ENCODE results near the gene DENND2C. TPM values are rescaled to one million over a fixed set of nuclear protein-coding genes. Genes with fewer than 3 reads are reported as not detected.

DENND2C gene
- total RNA-seq, 1 experiment from 2014 or later: 3.6 TPM

DNA sequence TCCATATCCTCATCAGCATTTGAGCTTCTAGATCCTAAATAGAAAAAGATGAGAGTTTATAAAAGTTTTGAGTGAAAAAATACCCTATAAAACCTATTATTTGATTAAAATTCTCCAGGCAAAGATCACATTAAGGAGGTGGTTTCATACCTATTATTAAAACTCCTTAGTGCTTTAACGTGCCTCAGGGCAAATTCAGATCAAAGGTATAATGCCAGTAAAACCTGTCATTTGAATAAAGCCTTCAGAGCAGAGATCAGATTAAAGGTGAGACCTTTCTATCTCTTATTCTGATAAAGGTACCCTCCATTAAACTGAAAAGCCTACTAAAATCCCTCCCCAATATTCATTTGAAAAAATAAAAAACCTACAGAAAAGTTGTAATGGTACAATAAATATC, 124.5 kb downstream of the DENND2C start:
- no peak overlapping the region for H3K23ac ChIP-seq (ENCODE audit: insufficient read length, low read depth, low read length)
- no peak overlapping the region for H4K8ac ChIP-seq (replicated peaks; ENCODE audit: insufficient read length, low read depth, low read length)
- no peak overlapping the region for H3K56ac ChIP-seq (ENCODE audit: insufficient read length, low read depth, low read length)
- no CpG with 5 or more reads among the region's 1 CpG for WGBS (ENCODE audit: extremely low coverage, insufficient read length, low lambda C conversion rate)
- H2BK20ac ChIP-seq (ENCODE audit: low read depth, low read length, poor library complexity, severe bottlenecking): no peak overlapping the region
- Mint-ChIP-seq H3K27me3 (ENCODE audit: low read depth) (peaks cover 2% of the 10 kb centered on the region; the same call in 1 of the 2 replicates), H3K36me3 (ENCODE audit: insufficient read depth in 1 of 3, low read depth in 3 of 3) (no peaks in the 10 kb centered on the region), H3K9me3 (no peaks in the 10 kb centered on the region), H3K4me3 (no peak overlapping the region), H3K27ac (no peak overlapping the region), H3K4me1 (no peaks in the 10 kb centered on the region)
- no peak overlapping the region for H2BK120ac ChIP-seq (ENCODE audit: low read depth, low read length, poor library complexity, severe bottlenecking)
- H4K5ac ChIP-seq (ENCODE audit: insufficient read length, low read depth, low read length): no peak overlapping the region
- no peaks in the 10 kb centered on the region for H3K4me1 ChIP-seq (ENCODE audit: insufficient read depth, low read length)
- no peak overlapping the region for H3K27ac ChIP-seq (ENCODE audit: insufficient read length, low read depth, low read length)
- H2BK15ac ChIP-seq (ENCODE audit: low read depth, low read length): no peak overlapping the region
- DNase-seq: no peak
- no peak overlapping the region for H4K91ac ChIP-seq (ENCODE audit: insufficient read length, low read depth, low read length)
- H3T11ph ChIP-seq (ENCODE audit: low read length): no peak overlapping the region
- H3K9ac ChIP-seq (ENCODE audit: extremely low read depth, insufficient read length, low read length): no peak overlapping the region
- H3K9me3 ChIP-seq (ENCODE audit: control insufficient read depth, low read depth, low read length): no peaks in the 10 kb centered on the region
- no peak overlapping the region for H3K4ac ChIP-seq (ENCODE audit: low read depth, low read length)
- H2AFZ ChIP-seq (ENCODE audit: low read length): no peak overlapping the region
- no peaks in the 10 kb centered on the region for H3K27me3 ChIP-seq (ENCODE audit: insufficient read depth, low read length)
- H4K20me1 ChIP-seq (ENCODE audit: control insufficient read depth, insufficient read depth, insufficient read length): no peaks in the 10 kb centered on the region
- H3K14ac ChIP-seq (ENCODE audit: insufficient read depth, low read length): no peak overlapping the region
- H3K23me2 ChIP-seq (ENCODE audit: insufficient read length, low read depth, low read length, poor library complexity, severe bottlenecking): no peaks in the 10 kb centered on the region
- no peaks in the 10 kb centered on the region for H3K79me1 ChIP-seq (ENCODE audit: insufficient read depth, low read depth, low read length, poor library complexity, severe bottlenecking)
- H3K79me2 ChIP-seq (ENCODE audit: insufficient read depth, low read length): no peaks in the 10 kb centered on the region
- no peak overlapping the region for H2BK12ac ChIP-seq (ENCODE audit: insufficient read length, low read depth, low read length)
- H2BK5ac ChIP-seq (ENCODE audit: insufficient read length, low read length): no peak overlapping the region
- H2AK5ac ChIP-seq (ENCODE audit: insufficient read length, low read length): no peak overlapping the region
- no peak overlapping the region for H3K4me2 ChIP-seq (ENCODE audit: insufficient read depth, insufficient read length, low read length)
- TF ChIP-seq, protein P1, sequence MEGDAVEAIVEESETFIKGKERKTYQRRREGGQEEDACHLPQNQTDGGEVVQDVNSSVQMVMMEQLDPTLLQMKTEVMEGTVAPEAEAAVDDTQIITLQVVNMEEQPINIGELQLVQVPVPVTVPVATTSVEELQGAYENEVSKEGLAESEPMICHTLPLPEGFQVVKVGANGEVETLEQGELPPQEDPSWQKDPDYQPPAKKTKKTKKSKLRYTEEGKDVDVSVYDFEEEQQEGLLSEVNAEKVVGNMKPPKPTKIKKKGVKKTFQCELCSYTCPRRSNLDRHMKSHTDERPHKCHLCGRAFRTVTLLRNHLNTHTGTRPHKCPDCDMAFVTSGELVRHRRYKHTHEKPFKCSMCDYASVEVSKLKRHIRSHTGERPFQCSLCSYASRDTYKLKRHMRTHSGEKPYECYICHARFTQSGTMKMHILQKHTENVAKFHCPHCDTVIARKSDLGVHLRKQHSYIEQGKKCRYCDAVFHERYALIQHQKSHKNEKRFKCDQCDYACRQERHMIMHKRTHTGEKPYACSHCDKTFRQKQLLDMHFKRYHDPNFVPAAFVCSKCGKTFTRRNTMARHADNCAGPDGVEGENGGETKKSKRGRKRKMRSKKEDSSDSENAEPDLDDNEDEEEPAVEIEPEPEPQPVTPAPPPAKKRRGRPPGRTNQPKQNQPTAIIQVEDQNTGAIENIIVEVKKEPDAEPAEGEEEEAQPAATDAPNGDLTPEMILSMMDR (conservative IDR thresholded peaks at IDR 0.05): no peak
- H3K18ac ChIP-seq (ENCODE audit: insufficient read length, low read depth, low read length): no peak overlapping the region
